Measurements from ENCODE around the gene MACROD2.

The MACROD2 gene

GRCh38 chr20:15811951-15812350 is 1816.6 kb downstream of the MACROD2 start:
- H3K4me3 ChIP-seq (replicated peaks; ENCODE audit: low read depth, low read length) = no peak overlapping the region
- DNase-seq (ENCODE audit: extremely low read depth, low read depth) = no peak
- TF ChIP-seq CTCF (IDR thresholded peaks at IDR 0.05; ENCODE audit: low read depth, low read length, missing control alignments) = no peak

GRCh38 chr20:15812696-15813095 is 1817.4 kb downstream of the MACROD2 start:
- no peak for TF ChIP-seq CTCF (IDR thresholded peaks at IDR 0.05; ENCODE audit: low read depth, low read length, missing control alignments)
- no peak overlapping the region for H3K4me3 ChIP-seq (replicated peaks; ENCODE audit: low read depth, low read length)
- DNase-seq (ENCODE audit: extremely low read depth, low read depth) = no peak

- no peak for DNase-seq (ENCODE audit: extremely low read depth, low read depth)
- H3K4me3 ChIP-seq (replicated peaks; ENCODE audit: low read depth, low read length) = no peak overlapping the region
- no peak for TF ChIP-seq CTCF (IDR thresholded peaks at IDR 0.05; ENCODE audit: low read depth, low read length, missing control alignments)
These were observed 1819.0 kb downstream of the MACROD2 start for GRCh38 chr20:15814360-15814759.

GRCh38 chr20:15814911-15815310 is 1819.6 kb downstream of the MACROD2 start:
- no peak overlapping the region for H3K4me3 ChIP-seq (replicated peaks; ENCODE audit: low read depth, low read length)
- TF ChIP-seq CTCF (IDR thresholded peaks at IDR 0.05; ENCODE audit: low read depth, low read length, missing control alignments) = no peak
- peak; percentile 22 for DNase-seq (ENCODE audit: extremely low read depth, low read depth)

- DNase-seq (ENCODE audit: extremely low read depth, low read depth) = no peak
- H3K4me3 ChIP-seq (replicated peaks; ENCODE audit: low read depth, low read length) = no peak overlapping the region
- TF ChIP-seq CTCF (IDR thresholded peaks at IDR 0.05; ENCODE audit: low read depth, low read length, missing control alignments) = no peak
These were observed 1822.0 kb downstream of the MACROD2 start for GRCh38 chr20:15817351-15817750.

- no peak overlapping the region for H3K4me3 ChIP-seq (replicated peaks; ENCODE audit: low read depth, low read length)
- no peak for DNase-seq (ENCODE audit: extremely low read depth, low read depth)
- TF ChIP-seq CTCF (IDR thresholded peaks at IDR 0.05; ENCODE audit: low read depth, low read length, missing control alignments) = no peak
These were observed 1823.3 kb downstream of the MACROD2 start for GRCh38 chr20:15818651-15819071.

GRCh38 chr20:15823718-15824117 is 1828.4 kb downstream of the MACROD2 start:
- no peak overlapping the region for H3K4me3 ChIP-seq (replicated peaks; ENCODE audit: low read depth, low read length)
- no peak for TF ChIP-seq CTCF (IDR thresholded peaks at IDR 0.05; ENCODE audit: low read depth, low read length, missing control alignments)
- no peak for DNase-seq (ENCODE audit: extremely low read depth, low read depth)

Data from HFF-Myc (cell line).